Choroid plexus epithelial cell (primary cell): ENCODE results near the gene LTA.

Experiments used
- DNase-seq: peaks from one replicate; pipeline ENCODE4 v3.0.0-alpha.2; 2010; ENCODE audit warnings: low read depth
- H3K4me3 ChIP-seq: 2 replicates; pipeline ENCODE4 v1.5.1; 2011; ENCODE audit warnings: low read depth, mild to moderate bottlenecking, control low read depth, low read length, moderate library complexity
- CTCF ChIP-seq: conservative IDR thresholded peaks from 2 replicates; pipeline ENCODE4 v1.5.1; 2011; ENCODE audit warnings: low read depth, mild to moderate bottlenecking, control low read depth, inconsistent platforms, low read length, moderate library complexity

Gene LTA

DNA sequence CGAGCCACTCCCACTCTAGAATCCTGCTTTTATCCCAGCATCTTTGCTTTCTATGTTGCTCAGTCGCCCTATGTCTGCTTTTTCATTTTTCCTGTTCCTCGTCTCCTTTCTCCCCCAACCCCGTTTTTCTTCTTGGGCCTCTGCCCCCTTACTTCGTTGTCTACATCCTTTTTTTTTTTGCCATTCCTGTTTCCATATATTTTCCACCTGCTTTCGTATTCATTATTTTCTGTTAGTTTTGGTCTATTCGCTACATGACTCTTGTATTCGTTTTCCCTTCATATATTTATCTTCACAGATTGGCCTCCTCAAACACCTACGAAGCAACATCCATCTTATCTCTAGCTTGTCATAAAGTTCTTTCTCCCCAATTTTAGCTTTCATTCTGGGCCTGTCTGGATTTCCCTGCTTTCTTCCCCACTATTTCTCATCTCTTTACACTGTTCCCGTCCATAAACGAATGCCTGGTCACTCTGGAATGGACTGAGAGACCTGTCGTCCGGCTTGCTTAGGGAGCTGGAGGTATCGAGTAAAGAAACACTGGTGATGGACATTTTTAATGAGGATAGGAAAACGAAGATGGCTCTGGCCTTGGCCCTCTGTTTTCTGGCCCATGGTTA is 49.3 kb downstream of the LTA start:
- TF ChIP-seq CTCF: no peak
- DNase-seq: no peak
- H3K4me3 ChIP-seq: peak overlapping the region; percentile 95

DNA sequence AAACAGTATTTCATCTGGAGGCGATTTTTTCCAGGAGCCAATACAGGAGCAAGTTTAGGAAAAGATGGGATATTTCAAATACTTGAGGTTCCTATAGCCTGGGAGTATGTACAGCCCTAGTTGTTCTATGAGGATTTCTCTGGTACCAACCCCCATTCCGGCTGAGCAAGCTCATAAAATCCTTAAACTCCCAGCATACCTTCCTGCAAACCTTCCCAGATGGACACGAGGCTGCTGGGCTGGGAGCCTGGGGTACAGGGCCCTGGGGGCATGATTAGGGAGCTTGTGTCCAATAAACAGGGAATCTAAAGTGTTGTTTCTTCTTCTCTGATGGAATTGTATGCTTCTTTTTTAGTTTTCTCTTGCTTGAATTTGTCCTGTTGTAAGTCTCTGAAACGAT is 49.9 kb downstream of the LTA start:
- TF ChIP-seq CTCF: no peak
- peak overlapping the region; percentile 95 for H3K4me3 ChIP-seq
- DNase-seq: no peak

DNA sequence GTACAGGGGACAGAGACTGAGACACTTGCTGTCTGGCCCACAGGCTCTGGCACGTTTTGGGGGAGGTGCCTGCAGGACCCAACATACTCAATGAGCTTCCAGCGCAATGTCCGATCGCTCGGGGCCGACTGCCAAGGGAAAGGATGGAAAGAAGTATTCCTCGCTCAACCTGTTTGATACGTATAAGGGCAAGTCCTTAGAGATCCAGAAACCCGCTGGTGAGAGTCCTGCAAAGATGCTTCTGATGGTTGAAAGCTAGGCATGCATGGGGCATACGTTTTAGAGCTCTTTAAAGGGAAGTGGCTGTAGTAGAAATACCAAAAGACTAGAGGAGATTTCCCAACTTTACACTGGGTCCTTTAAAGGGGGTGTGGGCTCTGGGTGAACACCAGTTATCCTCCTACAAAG is 50.6 kb downstream of the LTA start:
- DNase-seq: no peak
- no peak for TF ChIP-seq CTCF
- H3K4me3 ChIP-seq: no peak overlapping the region
